NCI-H1417 (cell line): ENCODE results near the gene ZNF324.
"Not testable (repeated sequence)": the region's sequence is repeated elsewhere in the genome, so short reads cannot be mapped to it uniquely, and the experiment has no call there.

Experiments used
- DNase-seq, 3 experiments: peaks; one replicate each; lab custom pipeline; 2025; lab: John Stamatoyannopoulos, UW

ZNF324 gene

GRCh38 chr19:58500242-58500641, 33.4 kb downstream of the ZNF324 start:
- no peak for DNase-seq

- DNase-seq: not testable (repeated sequence)
Observed at GRCh38 chr19:58507602-58508223, 40.8 kb downstream of the ZNF324 start.

GRCh38 chr19:58509731-58510083, 42.8 kb downstream of the ZNF324 start:
- DNase-seq: no peak

DNA sequence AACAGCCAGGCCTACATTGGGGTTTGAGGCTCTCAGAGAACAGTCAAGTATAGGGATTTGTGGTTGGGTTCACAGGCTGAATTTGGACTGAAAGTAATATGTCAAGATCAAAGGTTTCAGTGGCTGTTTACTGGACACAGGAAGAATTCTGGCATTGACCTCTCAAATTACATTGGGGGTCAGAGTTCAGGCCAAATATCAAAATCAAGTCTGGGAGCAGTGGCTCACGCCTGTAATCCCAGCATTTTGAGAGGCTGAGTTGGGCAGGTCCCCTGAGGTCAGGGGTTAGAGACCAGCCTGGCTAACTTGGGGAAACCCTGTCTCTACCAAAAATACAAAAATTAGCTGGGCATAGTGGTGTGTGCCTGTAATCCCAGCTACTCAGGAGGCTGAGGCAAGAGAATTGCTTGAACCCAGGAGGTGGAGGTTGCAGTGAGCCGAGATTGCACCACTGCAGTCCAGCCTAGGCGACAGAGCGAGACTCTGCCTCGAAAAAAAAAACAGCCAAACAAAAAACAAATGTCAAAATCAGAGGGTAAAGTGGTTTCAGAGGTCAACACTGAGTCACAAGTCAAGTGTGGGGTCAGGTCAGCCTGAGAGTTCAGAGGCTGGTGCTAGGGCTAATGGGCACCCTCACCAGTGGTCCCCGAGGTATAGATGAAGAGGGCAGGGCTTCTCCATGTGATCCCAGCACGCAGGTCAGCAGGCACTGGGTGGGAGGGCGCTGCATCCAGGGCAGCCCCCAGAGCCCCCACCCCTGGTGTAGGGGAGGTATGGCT, 43.4 kb downstream of the ZNF324 start:
- DNase-seq: no peak

DNA sequence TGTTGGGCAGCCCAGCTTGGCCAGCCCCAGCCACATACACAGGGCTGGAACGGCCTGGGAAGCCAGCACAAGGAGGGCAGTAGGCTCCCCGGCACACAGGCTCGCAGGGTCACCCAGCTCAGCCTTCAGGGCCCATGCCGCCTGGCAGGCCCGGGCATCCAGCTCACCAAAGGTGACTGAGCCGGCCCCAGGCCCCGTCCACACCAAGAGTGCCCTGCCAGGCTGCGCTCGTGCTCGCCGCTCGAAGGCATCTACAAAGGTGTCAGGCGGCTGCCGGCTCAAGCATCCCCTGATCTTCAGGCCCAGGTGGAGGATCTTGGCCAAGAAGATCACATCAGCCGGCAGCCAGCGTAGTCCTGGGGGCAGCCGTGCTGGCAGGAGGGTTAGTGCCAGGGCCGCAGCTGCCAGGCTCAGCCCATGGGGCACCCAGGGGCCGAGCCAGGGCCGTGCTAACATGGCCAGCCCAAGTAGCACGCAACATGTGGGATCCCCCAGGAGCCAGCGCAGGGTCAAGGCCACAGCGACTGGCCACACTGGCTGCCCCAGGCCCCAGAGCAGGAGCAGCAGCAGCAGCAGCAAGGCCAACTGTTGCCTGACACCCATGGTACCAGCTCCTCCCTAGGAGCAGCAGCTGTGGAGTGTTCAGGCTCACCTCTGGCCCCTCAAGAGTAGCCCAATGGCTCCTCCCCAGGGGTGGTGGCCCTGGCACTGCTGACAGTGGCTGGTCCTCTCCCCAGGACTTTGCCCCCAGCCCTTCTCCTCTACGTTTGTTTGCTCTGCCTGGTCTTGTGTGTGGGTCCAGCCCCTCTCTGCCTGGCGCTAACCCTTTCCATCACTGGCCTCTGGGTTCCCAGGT, 44.7 kb downstream of the ZNF324 start, which contains the start of gene SLC27A5:
SLC27A5 (minus strand) TSS at position 640 of the 856 bp plus-strand sequence; CDS start at position 603, 37 bp downstream.
- no peak for DNase-seq

- peak in 1 of 3 experiments; percentile 30 for DNase-seq
Observed at GRCh38 chr19:58513213-58513693, 46.4 kb downstream of the ZNF324 start.

- peak; percentile 86 to 97 (median 89) for DNase-seq
Observed at GRCh38 chr19:58513694-58514563, 47.0 kb downstream of the ZNF324 start.

GRCh38 chr19:58514564-58515022, 47.7 kb downstream of the ZNF324 start:
- DNase-seq: no peak

DNA sequence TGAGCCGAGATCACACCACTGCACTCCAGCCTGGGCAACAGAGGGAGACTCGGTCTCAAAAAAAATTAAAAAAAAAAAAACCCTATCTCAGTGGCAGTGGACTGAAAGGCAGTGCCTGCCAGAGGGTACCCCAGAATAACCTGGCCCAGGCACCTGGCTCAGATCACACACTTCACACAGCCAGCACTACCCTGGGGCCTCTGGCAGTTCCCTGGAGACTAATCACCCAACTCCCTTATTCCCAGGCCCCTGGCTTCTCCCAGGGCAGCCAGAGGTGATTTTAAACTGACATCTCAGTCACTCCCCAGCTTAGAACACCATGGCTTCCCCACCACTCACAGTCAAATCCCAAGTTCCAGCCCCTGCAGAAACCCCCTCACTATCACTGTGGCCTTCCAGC, 48.4 kb downstream of the ZNF324 start:
- DNase-seq: no peak

DNA sequence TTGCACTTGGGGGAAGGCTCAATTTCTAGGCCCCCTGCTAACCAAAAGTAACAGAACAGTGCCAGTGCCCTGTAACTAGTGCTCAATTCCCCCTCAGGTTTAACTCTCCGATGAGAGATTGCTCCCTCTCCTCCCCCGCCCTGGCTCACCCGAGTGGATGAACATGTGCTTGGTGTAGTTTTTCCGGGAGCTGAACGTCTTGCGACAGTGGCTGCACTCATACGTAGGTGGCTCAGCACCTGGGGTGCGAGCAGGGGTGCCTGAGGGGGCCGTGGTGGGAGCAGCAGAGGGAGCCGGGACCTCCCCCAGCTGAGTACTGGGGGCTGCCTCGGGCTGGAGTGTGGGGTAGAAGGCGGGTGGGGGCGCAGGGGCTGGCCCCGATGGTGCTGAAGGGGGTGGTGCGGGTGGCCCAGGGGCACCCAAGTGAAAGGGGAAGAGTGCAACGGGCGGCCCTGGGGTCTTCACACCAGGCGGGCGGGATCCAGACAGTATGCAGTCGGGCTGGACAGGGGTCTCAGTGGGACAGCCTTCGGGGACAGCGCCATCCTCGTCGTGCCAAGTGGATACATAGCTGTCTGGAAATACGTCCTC, 49.5 kb downstream of the ZNF324 start:
- no peak for DNase-seq

DNA sequence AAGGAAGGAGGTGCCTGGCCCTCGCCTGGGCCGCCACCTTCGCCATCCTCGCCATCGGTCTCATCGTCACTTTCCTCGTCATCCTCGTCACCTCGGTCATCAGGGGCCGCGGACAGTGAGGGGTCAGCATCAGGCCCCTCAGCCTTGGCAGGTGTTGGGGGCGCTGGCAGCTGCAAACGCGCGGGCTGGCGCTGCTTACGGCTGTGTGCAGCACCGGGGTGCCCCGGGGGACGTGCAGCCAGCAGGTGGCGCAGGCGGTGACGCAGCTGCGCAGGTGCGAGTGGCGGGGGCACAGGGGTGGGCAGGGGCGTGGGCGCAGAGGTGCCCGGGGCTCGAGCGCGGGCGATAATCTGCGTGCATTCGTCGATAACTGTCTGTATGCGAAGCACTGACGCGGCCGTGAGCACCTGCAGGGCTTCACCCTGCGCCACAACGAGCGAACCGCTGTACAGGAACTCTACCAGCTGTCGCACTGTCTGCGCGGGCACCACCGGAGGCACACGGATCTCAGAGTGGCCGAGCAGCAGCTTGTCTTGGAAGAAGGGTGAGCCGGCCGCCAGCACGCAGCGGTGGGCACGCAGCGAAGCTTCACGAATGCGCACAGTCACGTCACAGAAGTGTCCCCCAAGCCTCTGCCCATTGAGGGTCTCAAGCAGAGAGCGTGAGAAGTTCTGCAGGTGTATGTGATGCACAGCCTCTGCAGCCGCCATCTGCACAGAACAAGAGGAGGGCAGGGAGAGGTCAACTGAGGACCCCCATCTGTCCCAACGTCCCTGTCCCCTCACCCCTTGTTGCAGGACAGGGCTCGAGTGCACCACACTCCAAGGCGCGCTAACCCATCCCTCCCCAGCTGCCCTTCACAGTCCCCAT, 50.3 kb downstream of the ZNF324 start:
- DNase-seq: no peak

DNA sequence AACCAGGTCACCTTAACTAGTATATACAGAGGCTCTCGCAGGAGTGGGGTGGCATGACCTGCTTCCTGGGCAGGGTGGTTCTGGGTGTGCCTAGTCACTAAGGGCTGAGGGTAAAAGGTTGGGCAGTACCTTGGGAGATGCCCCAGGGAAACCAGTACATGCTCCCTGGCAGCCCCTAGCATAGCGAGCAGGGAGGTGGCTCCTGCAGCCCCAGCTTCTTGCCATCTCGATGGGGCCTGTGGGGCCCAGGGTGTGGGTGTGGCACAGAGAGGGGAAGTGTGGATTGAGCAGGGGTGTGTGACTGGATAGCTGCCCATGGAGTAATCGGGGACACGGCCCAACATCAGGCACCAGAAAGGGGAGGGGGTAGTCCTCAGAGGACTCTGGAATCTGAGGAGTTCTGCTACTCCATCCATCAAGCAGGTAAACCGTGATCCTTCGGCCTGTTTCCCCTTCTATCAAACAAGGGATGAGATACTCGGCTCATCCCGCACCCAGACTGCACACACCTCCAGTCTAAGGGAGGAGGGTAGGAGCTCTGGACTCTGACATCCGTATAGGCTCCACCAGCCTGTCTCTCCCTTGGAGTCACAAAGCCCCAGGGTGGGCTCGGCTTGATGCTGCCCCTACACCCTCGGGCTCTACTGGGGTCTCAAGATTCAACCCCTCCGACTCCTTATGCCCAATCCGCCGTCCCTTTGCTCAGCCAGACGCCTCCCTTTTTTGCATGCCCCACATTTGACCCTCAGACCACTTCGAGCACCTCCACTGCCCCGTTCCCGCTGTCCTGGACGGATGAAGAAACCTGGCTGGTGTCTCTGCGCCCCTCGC, 51.6 kb downstream of the ZNF324 start:
- DNase-seq: peak in 1 of 3 experiments; percentile 44

- peak; percentile 57 to 87 (median 82) for DNase-seq
Observed at GRCh38 chr19:58519087-58519354, 52.1 kb downstream of the ZNF324 start.

- DNase-seq: peak; percentile 93 to 97 (median 97)
Observed at GRCh38 chr19:58519355-58520256, 52.7 kb downstream of the ZNF324 start, which contains the start of gene ZBTB45. Gene ZBTB45, minus strand, starts transcription at chr19:58519810. Its CDS starts 2,137 bp downstream, at chr19:58517673.

- no peak for DNase-seq
Observed at GRCh38 chr19:58520257-58520599, 53.3 kb downstream of the ZNF324 start.

- DNase-seq: no peak
Observed at GRCh38 chr19:58521651-58522050, 54.8 kb downstream of the ZNF324 start.

- no peak for DNase-seq
Observed at GRCh38 chr19:58522709-58523108, 55.8 kb downstream of the ZNF324 start.
